ENCODE results near the gene FRRS1.
"Not testable (repeated sequence)": the region's sequence is repeated elsewhere in the genome, so short reads cannot be mapped to it uniquely, and the experiment has no call there.

Gene FRRS1

DNA sequence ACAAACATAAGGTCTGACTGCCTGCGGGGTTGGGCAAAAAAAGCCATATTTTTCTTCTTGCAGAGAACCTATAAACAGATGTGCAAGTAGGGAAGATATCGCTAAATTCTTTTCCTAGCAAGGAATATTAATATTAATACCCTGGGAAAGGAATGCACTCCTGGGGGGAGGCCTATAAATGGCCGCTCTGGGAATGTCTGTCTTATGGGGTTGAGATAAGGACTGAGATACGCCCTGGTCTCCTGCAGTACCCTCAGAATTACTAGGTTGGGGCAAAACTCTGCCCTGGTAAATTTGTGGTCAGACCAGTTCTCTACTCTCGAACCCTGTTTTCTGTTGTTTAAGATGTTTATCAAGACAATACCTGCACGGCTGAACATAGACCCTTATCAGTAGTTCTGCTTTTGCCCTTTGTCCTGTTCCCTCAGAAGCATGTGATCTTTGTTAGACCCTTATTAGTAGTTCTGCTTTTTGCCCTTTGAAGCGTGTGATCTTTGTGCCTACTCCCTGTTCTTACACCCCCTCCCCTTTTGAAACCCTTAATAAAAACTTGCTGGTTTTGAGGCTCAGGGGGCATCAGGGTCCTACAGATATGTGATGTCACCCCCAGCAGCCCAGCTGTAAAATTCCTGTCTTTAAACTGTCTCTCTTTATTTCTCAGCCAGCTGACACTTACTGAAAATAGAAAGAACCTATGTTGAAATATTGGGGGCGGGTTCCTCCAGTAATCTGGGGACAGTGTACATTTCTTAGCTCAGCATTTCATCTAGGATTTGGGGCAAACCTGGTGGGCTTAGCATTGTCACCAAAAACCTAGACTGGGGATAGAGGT, 7.5 kb downstream of the FRRS1 start:
- not testable (repeated sequence) for DNase-seq (ENCODE audit: low spot score); H3K4me3 Mint-ChIP-seq; H3K27ac Mint-ChIP-seq; H3K36me3 Mint-ChIP-seq (ENCODE audit: low read depth); H3K9me3 Mint-ChIP-seq
- Mint-ChIP-seq H3K4me1 (ENCODE audit: low read depth) (peaks cover 14% of the 10 kb centered on the region), H3K27me3 (ENCODE audit: low read depth) (peaks cover 17% of the 10 kb centered on the region)

DNA sequence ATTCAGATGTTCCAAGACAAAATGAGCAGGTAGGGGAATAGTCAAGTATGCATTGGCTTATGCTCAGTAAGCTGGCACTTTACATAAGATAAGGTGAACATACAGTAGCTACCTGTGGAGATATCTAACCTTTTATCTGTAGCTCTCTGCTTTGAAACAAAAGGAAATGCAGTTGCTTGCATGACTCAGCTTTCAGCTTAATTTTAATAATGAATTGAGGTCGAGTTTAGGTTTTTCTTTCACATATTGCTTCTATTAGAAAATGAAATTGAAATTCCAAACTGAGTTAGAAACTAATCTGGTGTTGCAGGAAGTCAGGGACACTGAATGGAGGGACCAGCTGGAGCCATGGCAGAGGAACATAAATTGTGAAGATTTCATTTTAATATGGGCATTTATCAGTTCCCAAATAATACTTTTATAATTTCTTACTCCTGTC, 8.3 kb downstream of the FRRS1 start:
- peaks cover 17% of the 10 kb centered on the region for H3K27me3 Mint-ChIP-seq (ENCODE audit: low read depth)
- no peak for DNase-seq (ENCODE audit: low spot score)
- H3K9me3 Mint-ChIP-seq: no peaks in the 10 kb centered on the region
- H3K4me3 Mint-ChIP-seq: peak overlapping the region; percentile 14
- H3K36me3 Mint-ChIP-seq (ENCODE audit: low read depth): no peaks in the 10 kb centered on the region
- peaks cover 14% of the 10 kb centered on the region for H3K4me1 Mint-ChIP-seq (ENCODE audit: low read depth)
- H3K27ac Mint-ChIP-seq: no peak overlapping the region

DNA sequence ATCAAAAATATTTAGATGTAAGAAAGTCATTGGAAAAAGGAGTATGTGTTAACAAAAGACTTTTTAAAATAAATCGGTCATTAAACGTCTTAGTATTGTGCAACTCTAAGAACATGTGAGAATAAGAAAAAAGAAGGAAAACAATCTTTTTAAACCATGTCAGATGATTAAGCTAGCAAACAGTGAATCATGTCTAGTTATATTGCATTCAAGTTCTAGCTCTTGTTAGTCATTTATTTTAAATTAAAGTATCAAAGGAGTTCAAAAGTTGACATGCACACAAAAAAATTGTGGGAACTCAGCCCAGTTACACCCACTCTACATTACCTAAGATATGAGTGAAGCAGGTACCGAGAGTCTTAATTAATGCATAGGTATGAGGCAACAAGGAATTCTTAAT, 9.8 kb downstream of the FRRS1 start:
- H3K4me1 Mint-ChIP-seq (ENCODE audit: low read depth): peaks cover 20% of the 10 kb centered on the region
- peaks cover 2% of the 10 kb centered on the region for H3K36me3 Mint-ChIP-seq (ENCODE audit: low read depth)
- H3K27ac Mint-ChIP-seq: no peak overlapping the region
- H3K4me3 Mint-ChIP-seq: no peak overlapping the region
- no peaks in the 10 kb centered on the region for H3K9me3 Mint-ChIP-seq
- peaks cover 7% of the 10 kb centered on the region for H3K27me3 Mint-ChIP-seq (ENCODE audit: low read depth)
- no peak for DNase-seq (ENCODE audit: low spot score)

DNA sequence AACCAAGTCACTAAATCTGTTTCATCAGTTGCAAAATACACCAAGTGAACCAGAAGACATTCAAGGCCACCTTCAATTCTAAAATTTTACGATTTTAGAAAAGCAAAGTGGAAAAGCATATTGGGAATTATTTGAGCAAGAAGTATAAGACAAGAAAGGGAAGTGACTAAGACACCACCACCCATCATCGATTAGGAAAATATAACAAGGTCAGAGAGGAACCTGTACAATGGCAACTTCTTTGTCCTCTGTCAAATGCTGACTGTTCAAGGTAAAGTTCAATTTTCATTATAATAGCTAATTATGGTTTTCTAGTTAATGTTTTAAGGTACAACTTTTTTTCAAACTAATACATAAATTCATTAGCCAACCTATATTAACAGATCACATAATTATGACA, 10.8 kb downstream of the FRRS1 start:
- peaks cover 2% of the 10 kb centered on the region for H3K36me3 Mint-ChIP-seq (ENCODE audit: low read depth)
- peaks cover 23% of the 10 kb centered on the region for H3K4me1 Mint-ChIP-seq (ENCODE audit: low read depth)
- no peak overlapping the region for H3K27ac Mint-ChIP-seq
- DNase-seq (ENCODE audit: low spot score): no peak
- H3K4me3 Mint-ChIP-seq: no peak overlapping the region
- peaks cover 6% of the 10 kb centered on the region for H3K27me3 Mint-ChIP-seq (ENCODE audit: low read depth)
- H3K9me3 Mint-ChIP-seq: no peaks in the 10 kb centered on the region

DNA sequence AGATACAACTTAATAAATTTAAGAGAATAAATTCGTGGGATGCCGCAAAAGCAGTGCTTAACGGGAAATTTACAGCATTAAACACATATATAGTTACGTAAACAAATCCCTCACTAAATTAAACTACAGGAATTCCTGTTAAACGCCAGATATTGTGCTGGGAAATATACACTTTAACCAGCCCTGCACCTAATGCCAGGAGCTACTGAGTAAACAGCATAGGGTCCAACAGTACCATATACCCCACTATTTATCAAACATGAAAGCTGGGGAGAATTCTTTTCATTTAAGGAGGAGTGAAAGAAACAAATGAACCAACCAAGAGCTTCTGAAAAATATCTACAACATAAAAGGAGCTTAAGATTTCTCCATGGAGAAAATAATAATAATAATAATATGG, 11.7 kb downstream of the FRRS1 start:
- Mint-ChIP-seq H3K4me1 (ENCODE audit: low read depth) (peaks cover 29% of the 10 kb centered on the region), H3K9me3 (no peaks in the 10 kb centered on the region), H3K36me3 (ENCODE audit: low read depth) (peaks cover 2% of the 10 kb centered on the region), H3K4me3 (no peak overlapping the region), H3K27ac (no peak overlapping the region), H3K27me3 (ENCODE audit: low read depth) (peaks cover 5% of the 10 kb centered on the region)
- no peak for DNase-seq (ENCODE audit: low spot score)

DNA sequence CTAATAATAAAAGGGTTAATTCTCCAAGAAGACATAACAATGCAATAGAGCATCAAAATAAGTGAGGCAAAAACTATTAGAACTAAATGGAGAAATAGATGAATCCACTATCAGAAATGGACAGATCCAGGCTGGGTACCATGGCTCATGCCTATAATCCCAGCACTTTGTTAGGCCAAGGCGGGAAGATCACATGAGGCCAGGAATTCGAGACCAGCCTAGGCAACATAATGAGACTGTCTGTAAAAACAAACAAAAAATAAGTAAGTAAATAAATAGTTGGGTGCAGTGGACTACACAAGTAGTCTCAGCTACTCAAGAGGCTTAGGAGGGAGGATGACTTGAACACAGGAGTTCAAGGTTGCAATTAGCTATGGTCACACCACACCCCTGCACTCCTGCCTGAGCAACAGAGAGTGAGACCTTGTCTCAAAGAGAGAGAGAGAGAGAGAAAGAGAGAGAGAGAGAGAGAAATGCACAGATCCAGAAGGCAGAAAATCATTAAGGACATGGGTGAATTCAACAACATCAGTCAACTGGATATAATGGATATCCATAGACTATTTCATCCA, 12.3 kb downstream of the FRRS1 start:
- H3K4me1 Mint-ChIP-seq (ENCODE audit: low read depth): peaks cover 26% of the 10 kb centered on the region
- H3K27me3 Mint-ChIP-seq (ENCODE audit: low read depth): peaks cover 7% of the 10 kb centered on the region
- H3K27ac Mint-ChIP-seq: no peak overlapping the region
- peaks cover 2% of the 10 kb centered on the region for H3K36me3 Mint-ChIP-seq (ENCODE audit: low read depth)
- DNase-seq (ENCODE audit: low spot score): no peak
- H3K9me3 Mint-ChIP-seq: no peaks in the 10 kb centered on the region
- H3K4me3 Mint-ChIP-seq: no peak overlapping the region

DNA sequence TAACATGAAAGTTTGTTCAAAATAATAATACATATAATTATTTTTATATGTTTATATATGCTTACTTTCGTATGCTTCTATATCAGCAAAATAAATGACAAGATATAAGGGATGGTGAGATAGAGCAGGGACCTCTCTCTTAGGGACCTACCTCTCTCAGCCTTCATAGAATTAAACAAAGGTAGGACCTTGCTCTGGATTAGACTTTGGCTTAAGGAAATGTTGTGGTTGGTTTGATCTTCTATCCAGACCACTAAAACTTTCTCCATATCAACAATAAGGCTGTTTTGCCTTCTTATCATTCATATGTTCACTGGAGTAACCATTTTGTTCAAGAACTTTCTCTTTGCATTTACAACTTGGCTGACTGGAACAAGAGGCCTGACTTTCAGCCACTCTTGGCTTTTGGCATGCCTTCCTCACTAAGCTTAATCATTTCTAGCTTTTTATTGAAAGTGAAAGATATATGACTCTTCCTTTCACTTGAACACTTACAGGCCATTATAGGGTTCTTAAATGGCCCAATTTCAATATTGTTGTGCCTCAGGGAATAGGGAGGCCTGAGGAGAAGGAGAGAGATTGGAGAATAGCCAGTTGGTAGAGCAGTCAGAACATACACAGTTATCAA, 14.4 kb downstream of the FRRS1 start:
- H3K36me3 Mint-ChIP-seq (ENCODE audit: low read depth): peaks cover 2% of the 10 kb centered on the region
- no peaks in the 10 kb centered on the region for H3K9me3 Mint-ChIP-seq
- H3K27me3 Mint-ChIP-seq (ENCODE audit: low read depth): peaks cover 9% of the 10 kb centered on the region
- DNase-seq (ENCODE audit: low spot score): no peak
- H3K4me1 Mint-ChIP-seq (ENCODE audit: low read depth): peaks cover 15% of the 10 kb centered on the region
- peak overlapping the region; percentile 5 for H3K27ac Mint-ChIP-seq
- H3K4me3 Mint-ChIP-seq: peak overlapping the region; percentile 1

DNA sequence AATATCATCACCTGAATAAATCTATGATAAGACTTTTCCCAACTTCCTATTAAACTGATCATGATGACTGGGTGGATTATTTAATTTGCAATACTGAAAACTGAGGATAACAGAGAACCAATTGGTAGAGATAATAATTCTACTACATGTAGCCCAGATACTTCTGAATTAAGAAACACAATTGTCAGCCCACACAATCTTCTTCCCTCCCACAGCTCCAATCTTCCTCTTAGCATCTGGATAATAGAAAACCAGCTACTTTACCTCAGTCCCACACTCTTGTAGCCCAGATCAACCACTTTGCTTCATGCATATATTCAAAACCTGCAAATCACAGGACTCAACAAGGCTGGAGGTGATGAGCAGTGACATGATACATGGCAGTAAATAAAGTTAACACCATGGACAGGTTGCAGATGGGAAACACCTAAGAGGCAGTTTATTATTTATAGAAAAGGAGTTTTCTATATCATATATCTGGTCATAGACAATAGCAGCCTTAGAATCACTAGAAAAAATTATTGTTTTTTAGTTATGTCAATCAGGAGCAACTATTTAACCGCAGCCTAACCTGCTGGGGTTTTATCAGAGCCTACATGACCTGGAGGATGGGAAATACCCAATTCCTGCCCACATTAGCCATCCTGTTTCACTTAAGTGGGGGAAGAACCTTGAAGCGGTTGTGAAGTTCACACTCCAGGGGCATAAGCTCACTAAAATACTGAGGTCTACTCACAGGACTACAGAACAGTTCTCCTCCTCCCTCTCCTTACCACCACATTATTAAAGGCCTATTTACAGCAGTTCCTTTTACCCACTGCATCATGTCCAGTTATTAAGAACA, 16.7 kb downstream of the FRRS1 start:
- H3K27me3 Mint-ChIP-seq (ENCODE audit: low read depth): peaks cover 4% of the 10 kb centered on the region
- peaks cover 15% of the 10 kb centered on the region for H3K4me1 Mint-ChIP-seq (ENCODE audit: low read depth)
- DNase-seq (ENCODE audit: low spot score): no peak
- H3K36me3 Mint-ChIP-seq (ENCODE audit: low read depth): peaks cover 2% of the 10 kb centered on the region
- H3K27ac Mint-ChIP-seq: no peak overlapping the region
- no peaks in the 10 kb centered on the region for H3K9me3 Mint-ChIP-seq
- H3K4me3 Mint-ChIP-seq: no peak overlapping the region

DNA sequence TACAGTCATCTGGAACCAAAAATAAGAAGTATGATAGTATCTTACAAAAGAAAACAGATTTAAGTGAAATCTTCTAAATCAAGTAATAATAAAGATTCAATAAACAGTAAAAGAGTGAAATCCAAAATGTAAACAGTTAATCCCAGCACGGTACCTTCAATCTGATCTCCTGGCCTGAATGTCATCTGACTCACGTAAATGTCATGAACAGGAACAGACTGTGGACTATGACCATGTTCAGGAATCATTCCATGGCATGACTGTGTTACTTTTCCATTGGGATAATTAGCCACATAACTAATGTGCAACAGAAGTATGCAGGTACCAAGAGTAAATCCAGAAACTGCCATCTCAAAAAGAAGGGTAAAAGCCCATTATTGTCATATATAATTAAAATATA, 18.0 kb downstream of the FRRS1 start:
- peaks cover 2% of the 10 kb centered on the region for H3K36me3 Mint-ChIP-seq (ENCODE audit: low read depth)
- H3K4me3 Mint-ChIP-seq: no peak overlapping the region
- no peak for DNase-seq (ENCODE audit: low spot score)
- H3K4me1 Mint-ChIP-seq (ENCODE audit: low read depth): peaks cover 15% of the 10 kb centered on the region
- no peak overlapping the region for H3K27ac Mint-ChIP-seq
- H3K27me3 Mint-ChIP-seq (ENCODE audit: low read depth): peaks cover 4% of the 10 kb centered on the region
- no peaks in the 10 kb centered on the region for H3K9me3 Mint-ChIP-seq

DNA sequence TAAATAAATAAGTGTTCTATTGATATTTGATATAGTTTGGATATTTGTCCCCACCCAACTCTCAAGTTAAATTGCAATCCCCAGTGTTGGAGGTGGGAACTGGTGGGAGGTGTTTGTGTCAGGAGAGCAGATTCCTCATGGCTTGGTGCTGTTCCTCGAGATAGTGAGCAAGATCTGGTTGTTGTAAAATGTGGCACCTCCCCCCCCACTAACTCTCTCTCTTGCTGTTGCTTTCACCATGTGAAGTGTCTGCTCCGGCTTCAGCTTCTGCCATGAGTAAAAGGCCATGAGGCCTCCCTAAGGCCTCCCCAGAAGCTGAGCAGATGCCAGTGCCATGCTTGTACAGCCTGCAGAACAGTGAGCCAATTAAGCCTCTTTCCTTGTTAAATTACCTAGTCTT, 20.8 kb downstream of the FRRS1 start:
- Mint-ChIP-seq H3K9me3 (no peaks in the 10 kb centered on the region), H3K36me3 (ENCODE audit: low read depth) (no peaks in the 10 kb centered on the region), H3K27me3 (ENCODE audit: low read depth) (peaks cover 4% of the 10 kb centered on the region), H3K27ac (no peak overlapping the region), H3K4me1 (ENCODE audit: low read depth) (peaks cover 6% of the 10 kb centered on the region), H3K4me3 (no peak overlapping the region)
- no peak for DNase-seq (ENCODE audit: low spot score)

DNA sequence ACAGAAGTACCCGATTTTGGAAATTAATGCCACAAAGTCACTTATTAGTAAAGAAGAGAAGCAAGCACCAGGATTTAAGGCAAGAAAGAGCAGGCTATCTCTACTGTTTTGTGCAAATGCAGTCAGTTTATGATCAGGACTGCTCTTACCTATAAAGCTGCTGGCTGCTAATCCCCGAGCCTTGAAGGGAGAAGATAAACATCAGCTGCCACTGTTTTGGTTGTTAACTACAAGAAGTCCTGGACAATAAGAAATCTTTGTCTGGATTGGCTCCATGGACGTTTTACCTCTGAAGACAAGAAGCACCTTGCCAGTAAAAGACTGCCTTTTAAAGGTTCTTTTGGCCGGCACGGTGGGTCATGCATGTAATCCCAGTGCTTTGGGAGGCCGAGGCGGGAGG, 21.4 kb downstream of the FRRS1 start:
- Mint-ChIP-seq H3K4me3 (no peak overlapping the region), H3K36me3 (ENCODE audit: low read depth) (no peaks in the 10 kb centered on the region), H3K27ac (no peak overlapping the region), H3K9me3 (no peaks in the 10 kb centered on the region), H3K27me3 (ENCODE audit: low read depth) (peaks cover 4% of the 10 kb centered on the region), H3K4me1 (ENCODE audit: low read depth) (peaks cover under 1% of the 10 kb centered on the region)
- no peak for DNase-seq (ENCODE audit: low spot score)

DNA sequence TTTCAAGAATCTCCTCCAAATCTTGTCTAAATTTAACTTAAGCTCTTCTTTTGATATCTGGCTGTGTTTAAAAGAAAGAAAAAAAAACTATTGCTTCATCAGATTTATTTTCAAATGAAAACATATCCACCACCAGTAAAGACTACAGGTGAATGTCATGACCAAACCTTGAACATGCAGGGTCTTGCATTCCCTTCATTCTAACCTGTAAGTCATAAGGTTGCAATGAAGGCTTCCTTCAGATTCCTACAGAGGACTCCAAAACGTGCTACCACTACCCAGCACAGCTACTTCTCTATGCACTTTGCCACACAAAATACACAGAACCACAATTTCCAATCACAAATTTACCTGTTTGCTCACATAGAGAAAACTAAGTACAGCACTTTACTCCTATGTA, 26.3 kb downstream of the FRRS1 start:
- Mint-ChIP-seq H3K4me1 (ENCODE audit: low read depth) (peaks cover 3% of the 10 kb centered on the region), H3K4me3 (no peak overlapping the region)

DNA sequence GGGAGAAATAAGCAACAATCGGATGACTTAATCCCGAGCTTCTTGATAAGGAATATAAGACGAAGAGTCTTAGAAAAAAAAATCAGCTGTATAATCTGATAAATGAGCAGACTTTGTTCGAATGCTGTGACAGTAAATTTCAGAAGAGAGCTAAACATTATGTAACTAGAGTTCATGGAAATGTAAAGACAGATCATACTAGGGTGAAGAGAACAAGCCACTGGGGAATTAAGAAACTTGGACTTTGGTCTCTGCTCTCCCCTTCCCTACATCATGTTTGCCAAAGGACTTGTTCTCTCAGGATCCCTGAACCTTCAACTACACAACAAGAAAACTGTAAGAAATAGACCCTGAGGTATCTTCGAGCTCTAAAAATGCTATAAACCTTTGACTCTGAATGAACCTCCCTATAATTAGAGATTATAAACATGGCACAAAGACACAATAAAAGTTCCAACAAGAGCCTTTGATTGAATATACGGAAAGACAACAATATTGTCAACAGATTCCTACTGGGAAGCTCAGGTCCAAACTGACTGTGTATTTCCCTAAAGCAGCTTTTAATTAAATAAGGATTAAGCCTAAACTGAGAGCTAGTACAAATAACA, 27.5 kb downstream of the FRRS1 start:
- peaks cover 3% of the 10 kb centered on the region for H3K4me1 Mint-ChIP-seq (ENCODE audit: low read depth)
- no peaks in the 10 kb centered on the region for H3K36me3 Mint-ChIP-seq (ENCODE audit: low read depth)
- H3K27me3 Mint-ChIP-seq (ENCODE audit: low read depth): peaks cover 3% of the 10 kb centered on the region
- H3K4me3 Mint-ChIP-seq: no peak overlapping the region
- no peak overlapping the region for H3K27ac Mint-ChIP-seq
- no peak for DNase-seq (ENCODE audit: low spot score)
- H3K9me3 Mint-ChIP-seq: no peaks in the 10 kb centered on the region

More for the DNA sequence above, 26.3 kb downstream of the FRRS1 start:
- Mint-ChIP-seq H3K27ac (no peak overlapping the region), H3K36me3 (ENCODE audit: low read depth) (no peaks in the 10 kb centered on the region), H3K9me3 (no peaks in the 10 kb centered on the region), H3K27me3 (ENCODE audit: low read depth) (no peaks in the 10 kb centered on the region)
- no peak for DNase-seq (ENCODE audit: low spot score)

Measured in T-helper 2 cell treated with Interferon-gamma antibody and Interleukin-4, amounts not matched to agents 5 μg/mL and 100 μg/mL, for 36 hours (primary cell).